HG03457 (cell line): ENCODE data around the gene FLVCR2.
"Not testable (repeated sequence)": the region's sequence is repeated elsewhere in the genome, so short reads cannot be mapped to it uniquely, and the experiment has no call there.

Experiments
- ATAC-seq: cut with Tn5 transposase; IDR thresholded peaks from one replicate; pipeline ENCODE4 v1.9.1; 2021; ENCODE audit warnings: moderate number of reproducible peaks; ENCODE audit not compliant: unreplicated experiment

Gene FLVCR2

GRCh38 chr14:75660238-75660629 lies 81.8 kb downstream of the FLVCR2 start:
- ATAC-seq, result no peak

GRCh38 chr14:75660630-75661498 lies 82.4 kb downstream of the FLVCR2 start, which contains the start of the genes ERG28 and TTLL5:
Gene ERG28 (minus strand): TSS chr14:75660876. CDS start chr14:75657502, 3,374 bp downstream.
Gene TTLL5 (plus strand): TSS chr14:75661246. CDS start chr14:75663150, 1,904 bp downstream.
- ATAC-seq, result peak; percentile 95

GRCh38 chr14:75661499-75661814 lies 83.0 kb downstream of the FLVCR2 start:
- ATAC-seq, result no peak

GRCh38 chr14:75662966-75663365 lies 84.5 kb downstream of the FLVCR2 start:
- ATAC-seq, result no peak

GRCh38 chr14:75667099-75667765 lies 88.8 kb downstream of the FLVCR2 start:
- ATAC-seq, result no peak

GRCh38 chr14:75672605-75673192 lies 94.3 kb downstream of the FLVCR2 start:
- ATAC-seq, result no peak

- no peak for ATAC-seq
Measured at GRCh38 chr14:75673345-75674035, 95.1 kb downstream of the FLVCR2 start.

GRCh38 chr14:75675265-75675960 lies 97.0 kb downstream of the FLVCR2 start:
- ATAC-seq, result no peak

- no peak for ATAC-seq
Measured at GRCh38 chr14:75685910-75686309, 107.5 kb downstream of the FLVCR2 start.

GRCh38 chr14:75689012-75689411 lies 110.6 kb downstream of the FLVCR2 start:
- no peak for ATAC-seq

- no peak for ATAC-seq
Measured at GRCh38 chr14:75690010-75690409, 111.6 kb downstream of the FLVCR2 start.

- not testable (repeated sequence) for ATAC-seq
Measured at GRCh38 chr14:75695025-75695424, 116.6 kb downstream of the FLVCR2 start.

- no peak for ATAC-seq
Measured at GRCh38 chr14:75697386-75697785, 119.0 kb downstream of the FLVCR2 start.
